K562 (cell line): Measurements from ENCODE around the gene CCND3. TPM values are rescaled to one million over a fixed set of nuclear protein-coding genes. Genes with fewer than 3 reads are reported as not detected.
A peak's percentile ranks its signal among the peaks of the same experiment; 100 is the strongest.

Source experiments
- ELF4 ChIP-seq: fragments of 450-650 bp; formaldehyde crosslinking; IDR thresholded peaks from 2 replicates; pipeline ENCODE4 v1.4.0; 2022; ENCODE audit warnings: missing genetic modification characterization
- ETS2 ChIP-seq: IDR thresholded peaks from 2 replicates; pipeline ENCODE4 v1.6.1; 2016; ENCODE audit warnings: borderline replicate concordance, missing genetic modification characterization, mild to moderate bottlenecking, moderate library complexity, missing compliant biosample characterization; ENCODE audit not compliant: poor library complexity, severe bottlenecking
- FOXO4 ChIP-seq: fragments of 450-650 bp; formaldehyde crosslinking; IDR thresholded peaks from 2 replicates; pipeline ENCODE4 v1.4.0; 2020; ENCODE audit warnings: mild to moderate bottlenecking, moderate library complexity
- HMG20A ChIP-seq: fragments of 450-650 bp; formaldehyde crosslinking; conservative IDR thresholded peaks from 2 replicates; pipeline ENCODE4 v1.4.0; 2020; ENCODE audit warnings: mild to moderate bottlenecking, mixed read lengths
- STAT5B ChIP-seq: fragments of 250-450 bp; sonication (Bioruptor Pico); IDR thresholded peaks from 2 replicates; pipeline ENCODE4 v1.8.0; 2021; ENCODE audit warnings: mild to moderate bottlenecking, inconsistent platforms
- TCFL5 ChIP-seq: fragments of 250-450 bp; sonication (Bioruptor Pico); conservative IDR thresholded peaks from 2 replicates; pipeline ENCODE4 v1.6.1; 2021; ENCODE audit warnings: mild to moderate bottlenecking, moderate library complexity, matching md5 sums
- TOE1 ChIP-seq, 2 experiments: fragments of 450-650 bp in 1 of 2; sonication (generic) in 1 of 2; formaldehyde crosslinking in 1 of 2; IDR thresholded peaks; 2 replicates each; pipeline versions ENCODE4 v1.7.1 to v1.8.0; 2016 to 2022; ENCODE audit warnings: borderline replicate concordance in 2 of 2, mild to moderate bottlenecking in 2 of 2, antibody characterized with exemption in 1 of 2, inconsistent platforms in 1 of 2, low read depth in 1 of 2, missing genetic modification reagents in 1 of 2, moderate library complexity in 1 of 2
- TSHZ1 ChIP-seq: fragments of 250-450 bp; sonication (Bioruptor Pico); IDR thresholded peaks from 2 replicates; pipeline ENCODE4 v1.4.0; 2020; ENCODE audit warnings: mild to moderate bottlenecking, moderate library complexity
- ZBTB2 ChIP-seq: fragments of 450-650 bp; IDR thresholded peaks from 2 replicates; pipeline ENCODE4 v1.6.1; 2016; ENCODE audit warnings: antibody characterized with exemption
- ZEB2 ChIP-seq: fragments of 450-650 bp; IDR thresholded peaks from 2 replicates; pipeline ENCODE4 v1.6.1; 2016
- ZFP91 ChIP-seq: sonication (generic); formaldehyde crosslinking; IDR thresholded peaks from 2 replicates; pipeline ENCODE4 v1.8.0; 2022; ENCODE audit warnings: mild to moderate bottlenecking, missing genetic modification reagents
- ZKSCAN1 ChIP-seq: fragments of 150-350 bp; IDR thresholded peaks from 2 replicates; pipeline ENCODE4 v1.6.1; 2016; ENCODE audit warnings: low read depth, low read length
- ZNF253 ChIP-seq: fragments of 250-450 bp; sonication (Bioruptor Pico); conservative IDR thresholded peaks from 2 replicates; pipeline ENCODE4 v1.6.1; 2021; ENCODE audit warnings: mild to moderate bottlenecking
- ZNF57 ChIP-seq: fragments of 450-650 bp; formaldehyde crosslinking; IDR thresholded peaks from 2 replicates; pipeline ENCODE4 v1.4.0; 2020; ENCODE audit warnings: mild to moderate bottlenecking, moderate library complexity
- polyA plus RNA-seq, 8 experiments: library from polyadenylated mRNA; depleted of rRNA in 4 of 8; stranded (reverse) in 5 of 8; unstranded in 3 of 8; fragments of >200 nt; fragmentation: Nextera tagmentation in 2 of 8; fragmentation: Illumina TruSeq in 1 of 8; extraction: Ambion mirVana in 2 of 8; extraction: Trizol in 1 of 8; gene quantifications; 2 replicates each; pipeline versions ENCODE4 v1.2.1 to v1.2.3, GENCODE V29; 2011 to 2014; ENCODE audit warnings: inconsistent platforms in 1 of 8, missing spikeins in 1 of 8
- total RNA-seq, 7 experiments: library from RNA; depleted of rRNA in 6 of 7; stranded (reverse); fragments of >200 nt in 6 of 7; fragmentation: Illumina TruSeq in 2 of 7; extraction: Trizol in 2 of 7; gene quantifications; 2 replicates each; pipeline versions ENCODE4 v1.2.1 to v1.2.3, GENCODE V29; 2011 to 2021; ENCODE audit warnings: low replicate concordance in 1 of 7

The CCND3 gene
- total and polyA plus RNA-seq, 9 of the 15 experiments (the other 6 are each of a cell fraction or from before 2014, with no cell fraction given): 21.5 to 204 (median 97.4) TPM

GRCh38 chr6:41895300-41896233 lies 46.0 kb downstream of the CCND3 start, which contains the start of gene USP49 (continued):
- TF ChIP-seq ZFP91 (CRISPR knock-in tag): peak; percentile 96
- no peak for TF ChIP-seq ZEB2
- TF ChIP-seq TCFL5 (CRISPR knock-in tag): no peak
- no peak for TF ChIP-seq HMG20A (CRISPR knock-in tag)
- no peak for TF ChIP-seq ELF4 (CRISPR knock-in tag)
- no peak for TF ChIP-seq TSHZ1 (CRISPR knock-in tag)
- no peak for TF ChIP-seq ZNF57 (CRISPR knock-in tag)
- TF ChIP-seq ZBTB2: no peak
- no peak for TF ChIP-seq ETS2
- no peak for TF ChIP-seq FOXO4
- TF ChIP-seq STAT5B: no peak
- TF ChIP-seq ZKSCAN1: 0 out of 2 replicates have a peak, but pooled peaks have one; percentile 17
- peak; percentile 82; the same call in 1 of the 2 replicates for TF ChIP-seq TOE1 (IDR thresholded peaks at IDR 0.05; ENCODE audit: borderline replicate concordance)
- 0 out of 2 replicates have a peak, but pooled peaks have one; percentile 30 for TF ChIP-seq TOE1 (CRISPR knock-in tag; IDR thresholded peaks at IDR 0.05; ENCODE audit: borderline replicate concordance, low read depth)
- no peak for TF ChIP-seq ZNF253
